ENCODE results near the gene NRF1. TPM values are rescaled to one million over a fixed set of nuclear protein-coding genes. Genes with fewer than 3 reads are reported as not detected.

Gene NRF1
- total and polyA plus RNA-seq, 10 of the 15 experiments (the other 5 are each of a cell fraction or from before 2014, with no cell fraction given) = 3.5 to 23.1 (median 13.5) TPM

DNA sequence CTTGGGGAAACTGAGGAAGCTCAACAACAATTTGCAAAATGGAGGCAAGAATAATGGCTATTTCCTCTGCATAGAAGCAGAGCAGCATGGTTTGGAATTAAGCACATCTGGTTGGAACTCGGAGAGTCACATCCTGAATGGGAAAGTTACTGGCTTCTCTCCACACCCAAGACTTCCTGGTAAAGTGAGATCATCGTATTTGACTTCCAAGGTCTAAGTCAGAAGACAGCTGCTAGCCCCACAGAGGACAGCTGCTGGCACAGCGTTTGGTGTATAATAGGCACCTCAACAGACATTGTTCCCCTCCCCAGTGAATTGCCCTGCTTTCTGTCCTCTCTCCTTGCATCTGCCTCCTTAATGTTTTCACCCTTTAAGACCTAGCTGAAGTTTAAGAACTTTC is 37.0 kb upstream of the NRF1 start:
- BruUV-seq (replicated peaks) = no TSS peak
- SMC1A ChIA-PET (ENCODE audit: uncharacterized antibody, unreplicated experiment) = no interaction called here
- no peaks in the 10 kb centered on the region for H4K20me1 ChIP-seq (ENCODE audit: control insufficient read depth, insufficient read depth)
- no peak for DNase-seq (ENCODE audit: low read depth, low spot score)
- ATAC-seq = no peak
- H3K79me2 ChIP-seq (ENCODE audit: control insufficient read depth, insufficient read depth, low read length) = no peaks in the 10 kb centered on the region
- 32% methylated on average over 3 of the region's 3 CpGs for WGBS (ENCODE audit: insufficient coverage, insufficient replicate concordance, low lambda C conversion rate, missing lambda C conversion rate)
- RAD21 ChIA-PET (ENCODE audit: unreplicated experiment) = no interaction called here
- H3K36me3 ChIP-seq (ENCODE audit: control insufficient read depth in 2 of 2, insufficient read depth in 2 of 2, low read length in 1 of 2) = no peaks in the 10 kb centered on the region
- no peak overlapping the region for H3K4me3 ChIP-seq
- no peaks in the 10 kb centered on the region for H3K27me3 ChIP-seq (replicated peaks in 1 of 2; ENCODE audit: control insufficient read depth in 2 of 2, insufficient read depth in 2 of 2, low read length in 1 of 2)
- H3K9ac ChIP-seq (ENCODE audit: control insufficient read depth, insufficient read depth, low read length) = no peak overlapping the region
- in situ Hi-C loops (cut with MboI) (no loop called here), intact Hi-C loops (cut with micrococcal nuclease; ENCODE audit: unreplicated experiment) (no loop called here)
- no peaks in the 10 kb centered on the region for H3K4me1 ChIP-seq (ENCODE audit: control insufficient read depth, insufficient read depth, low read length)
- no peak for FAIRE-seq
- peaks cover 7% of the 10 kb centered on the region; the same call in 1 of the 3 replicates for H3K9me3 ChIP-seq (replicated peaks; ENCODE audit: control insufficient read depth, insufficient read depth, low read length)
- no peak overlapping the region for H3K27ac ChIP-seq (ENCODE audit: control insufficient read depth, insufficient read depth)
- POLR2A ChIA-PET = no interaction called here
- no peak overlapping the region for H3K4me2 ChIP-seq (ENCODE audit: control insufficient read depth, insufficient read depth)
- H2AFZ ChIP-seq (ENCODE audit: control insufficient read depth, low read depth, low read length) = no peak overlapping the region
- CTCF ChIA-PET = interaction anchor here (1.2 kb wide), 1 partner anchor 357 kb away, joined by 3 read pairs; no protein-coding TSS in a partner anchor
- TF ChIP-seq REST (IDR thresholded peaks at IDR 0.05; ENCODE audit: low read depth, low read length) (no peak), ZNF207 (IDR thresholded peaks at IDR 0.05; ENCODE audit: borderline replicate concordance) (no peak), TBL1XR1 (IDR thresholded peaks at IDR 0.05; ENCODE audit: low read depth, low read length) (no peak), NR2C1 (IDR thresholded peaks at IDR 0.05) (no peak), BCL3 (IDR thresholded peaks at IDR 0.05; ENCODE audit: borderline replicate concordance, insufficient read depth, low read depth, low read length, poor library complexity, severe bottlenecking) (no peak), CEBPZ (IDR thresholded peaks at IDR 0.05; ENCODE audit: low read depth, low read length) (no peak), TCF3 (IDR thresholded peaks at IDR 0.05; ENCODE audit: borderline replicate concordance, insufficient read depth, low read depth, low read length) (no peak), IRF5 (IDR thresholded peaks at IDR 0.05; ENCODE audit: borderline replicate concordance) (no peak)
- TF ChIP-seq, protein P1, sequence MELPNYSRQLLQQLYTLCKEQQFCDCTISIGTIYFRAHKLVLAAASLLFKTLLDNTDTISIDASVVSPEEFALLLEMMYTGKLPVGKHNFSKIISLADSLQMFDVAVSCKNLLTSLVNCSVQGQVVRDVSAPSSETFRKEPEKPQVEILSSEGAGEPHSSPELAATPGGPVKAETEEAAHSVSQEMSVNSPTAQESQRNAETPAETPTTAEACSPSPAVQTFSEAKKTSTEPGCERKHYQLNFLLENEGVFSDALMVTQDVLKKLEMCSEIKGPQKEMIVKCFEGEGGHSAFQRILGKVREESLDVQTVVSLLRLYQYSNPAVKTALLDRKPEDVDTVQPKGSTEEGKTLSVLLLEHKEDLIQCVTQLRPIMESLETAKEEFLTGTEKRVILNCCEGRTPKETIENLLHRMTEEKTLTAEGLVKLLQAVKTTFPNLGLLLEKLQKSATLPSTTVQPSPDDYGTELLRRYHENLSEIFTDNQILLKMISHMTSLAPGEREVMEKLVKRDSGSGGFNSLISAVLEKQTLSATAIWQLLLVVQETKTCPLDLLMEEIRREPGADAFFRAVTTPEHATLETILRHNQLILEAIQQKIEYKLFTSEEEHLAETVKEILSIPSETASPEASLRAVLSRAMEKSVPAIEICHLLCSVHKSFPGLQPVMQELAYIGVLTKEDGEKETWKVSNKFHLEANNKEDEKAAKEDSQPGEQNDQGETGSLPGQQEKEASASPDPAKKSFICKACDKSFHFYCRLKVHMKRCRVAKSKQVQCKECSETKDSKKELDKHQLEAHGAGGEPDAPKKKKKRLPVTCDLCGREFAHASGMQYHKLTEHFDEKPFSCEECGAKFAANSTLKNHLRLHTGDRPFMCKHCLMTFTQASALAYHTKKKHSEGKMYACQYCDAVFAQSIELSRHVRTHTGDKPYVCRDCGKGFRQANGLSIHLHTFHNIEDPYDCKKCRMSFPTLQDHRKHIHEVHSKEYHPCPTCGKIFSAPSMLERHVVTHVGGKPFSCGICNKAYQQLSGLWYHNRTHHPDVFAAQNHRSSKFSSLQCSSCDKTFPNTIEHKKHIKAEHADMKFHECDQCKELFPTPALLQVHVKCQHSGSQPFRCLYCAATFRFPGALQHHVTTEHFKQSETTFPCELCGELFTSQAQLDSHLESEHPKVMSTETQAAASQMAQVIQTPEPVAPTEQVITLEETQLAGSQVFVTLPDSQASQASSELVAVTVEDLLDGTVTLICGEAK (IDR thresholded peaks at IDR 0.05; ENCODE audit: borderline replicate concordance) = no peak
